Measurements from ENCODE around the gene CCNT1. TPM values are rescaled to one million over a fixed set of nuclear protein-coding genes. Genes with fewer than 3 reads are reported as not detected.

CCNT1 gene
- polyA plus RNA-seq, 2 of the 4 experiments (the other 2 are of a cell fraction) = 13.0 to 54.5 TPM

DNA sequence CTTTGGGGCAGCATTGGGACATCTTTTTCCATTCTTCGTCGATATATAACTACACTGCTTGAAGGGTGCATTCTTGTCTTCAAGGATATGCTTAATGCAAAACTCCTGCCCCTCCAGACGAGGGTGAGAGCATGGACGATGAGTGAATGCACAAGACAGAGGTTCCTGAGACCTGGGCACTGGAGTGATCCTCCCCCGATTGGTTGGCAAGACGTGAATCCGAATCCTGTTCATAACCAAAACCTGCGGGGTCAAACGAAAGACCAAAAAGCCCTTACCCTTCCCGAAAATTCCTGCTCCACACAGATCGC lies 35.2 kb downstream of the CCNT1 start:
- H3K4me3 ChIP-seq = peak overlapping the region; percentile 58
- peak; percentile 39 to 42 for DNase-seq (ENCODE audit: low read depth in 1 of 2, low spot score in 1 of 2)
- no peaks in the 10 kb centered on the region for H3K9me3 ChIP-seq
- H3K4me2 ChIP-seq = peak overlapping the region; percentile 90
- peaks cover 32% of the 10 kb centered on the region for H3K4me1 ChIP-seq
- peak overlapping the region; percentile 93 to 98 for H3K27ac ChIP-seq
- POLR2A ChIA-PET = interaction anchor here (1.3 to 1.6 kb wide), 3 partner anchors 9 to 10 kb away, joined by 5 to 10 read pairs (median 8); no protein-coding TSS in a partner anchor
- peak; percentile 18 to 21; a peak in 3 of 6 replicates for ATAC-seq
- 3% methylated on average over 11 of the region's 11 CpGs for WGBS (ENCODE audit: missing lambda C conversion rate)
- TF ChIP-seq CHD4 (IDR thresholded peaks at IDR 0.05; ENCODE audit: borderline replicate concordance) = no peak
- no peak for TF ChIP-seq KDM1A (IDR thresholded peaks at IDR 0.05; ENCODE audit: low read depth)
- no peak for TF ChIP-seq RNF2 (IDR thresholded peaks at IDR 0.05; ENCODE audit: borderline replicate concordance, low read depth)
- TF ChIP-seq PHF8 (IDR thresholded peaks at IDR 0.05; ENCODE audit: borderline replicate concordance, low read depth) = no peak
- TF ChIP-seq SMC3 (IDR thresholded peaks at IDR 0.05) = no peak
- TF ChIP-seq, protein P1, sequence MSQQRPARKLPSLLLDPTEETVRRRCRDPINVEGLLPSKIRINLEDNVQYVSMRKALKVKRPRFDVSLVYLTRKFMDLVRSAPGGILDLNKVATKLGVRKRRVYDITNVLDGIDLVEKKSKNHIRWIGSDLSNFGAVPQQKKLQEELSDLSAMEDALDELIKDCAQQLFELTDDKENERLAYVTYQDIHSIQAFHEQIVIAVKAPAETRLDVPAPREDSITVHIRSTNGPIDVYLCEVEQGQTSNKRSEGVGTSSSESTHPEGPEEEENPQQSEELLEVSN (IDR thresholded peaks at IDR 0.05; ENCODE audit: borderline replicate concordance, low read depth) = no peak
- TF ChIP-seq TFCP2L1 (CRISPR knock-in tag; IDR thresholded peaks at IDR 0.05) = no peak
- TF ChIP-seq MAFK (IDR thresholded peaks at IDR 0.05; ENCODE audit: partially characterized antibody) = no peak
- TF ChIP-seq, protein P2, sequence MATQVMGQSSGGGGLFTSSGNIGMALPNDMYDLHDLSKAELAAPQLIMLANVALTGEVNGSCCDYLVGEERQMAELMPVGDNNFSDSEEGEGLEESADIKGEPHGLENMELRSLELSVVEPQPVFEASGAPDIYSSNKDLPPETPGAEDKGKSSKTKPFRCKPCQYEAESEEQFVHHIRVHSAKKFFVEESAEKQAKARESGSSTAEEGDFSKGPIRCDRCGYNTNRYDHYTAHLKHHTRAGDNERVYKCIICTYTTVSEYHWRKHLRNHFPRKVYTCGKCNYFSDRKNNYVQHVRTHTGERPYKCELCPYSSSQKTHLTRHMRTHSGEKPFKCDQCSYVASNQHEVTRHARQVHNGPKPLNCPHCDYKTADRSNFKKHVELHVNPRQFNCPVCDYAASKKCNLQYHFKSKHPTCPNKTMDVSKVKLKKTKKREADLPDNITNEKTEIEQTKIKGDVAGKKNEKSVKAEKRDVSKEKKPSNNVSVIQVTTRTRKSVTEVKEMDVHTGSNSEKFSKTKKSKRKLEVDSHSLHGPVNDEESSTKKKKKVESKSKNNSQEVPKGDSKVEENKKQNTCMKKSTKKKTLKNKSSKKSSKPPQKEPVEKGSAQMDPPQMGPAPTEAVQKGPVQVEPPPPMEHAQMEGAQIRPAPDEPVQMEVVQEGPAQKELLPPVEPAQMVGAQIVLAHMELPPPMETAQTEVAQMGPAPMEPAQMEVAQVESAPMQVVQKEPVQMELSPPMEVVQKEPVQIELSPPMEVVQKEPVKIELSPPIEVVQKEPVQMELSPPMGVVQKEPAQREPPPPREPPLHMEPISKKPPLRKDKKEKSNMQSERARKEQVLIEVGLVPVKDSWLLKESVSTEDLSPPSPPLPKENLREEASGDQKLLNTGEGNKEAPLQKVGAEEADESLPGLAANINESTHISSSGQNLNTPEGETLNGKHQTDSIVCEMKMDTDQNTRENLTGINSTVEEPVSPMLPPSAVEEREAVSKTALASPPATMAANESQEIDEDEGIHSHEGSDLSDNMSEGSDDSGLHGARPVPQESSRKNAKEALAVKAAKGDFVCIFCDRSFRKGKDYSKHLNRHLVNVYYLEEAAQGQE (IDR thresholded peaks at IDR 0.05) = no peak
- TF ChIP-seq GATA3 (IDR thresholded peaks at IDR 0.05; ENCODE audit: borderline replicate concordance) = no peak
- TF ChIP-seq FOSL2 (IDR thresholded peaks at IDR 0.05) = no peak
- no peak for TF ChIP-seq FOSL2 (CRISPR knock-in tag; IDR thresholded peaks at IDR 0.05)
- CTCF ChIA-PET = interaction anchor here (0.6 kb wide), 1 partner anchor 187 kb away, joined by 3 read pairs; no protein-coding TSS in a partner anchor
- FAIRE-seq = no peak

DNA sequence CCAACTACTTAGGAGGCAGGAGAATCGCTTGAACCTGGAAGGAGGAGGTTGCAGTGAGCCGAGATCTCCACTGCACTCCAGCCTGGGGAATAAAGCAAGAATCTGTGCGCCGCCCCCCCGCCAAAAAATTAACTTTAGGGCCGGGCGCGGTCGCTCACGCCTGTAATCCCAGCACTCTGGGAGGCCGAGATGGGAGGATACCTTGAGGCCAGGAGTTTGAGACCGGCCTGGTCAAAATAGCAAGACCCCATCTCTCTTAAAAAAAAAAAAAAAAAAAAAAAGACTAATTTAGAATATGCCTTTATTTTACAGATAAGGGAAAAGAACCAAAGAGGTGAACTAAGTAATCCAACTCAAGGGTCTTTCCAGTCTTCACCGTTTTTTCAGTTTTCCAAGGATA lies 35.6 kb downstream of the CCNT1 start:
- no peak for DNase-seq (ENCODE audit: low read depth in 1 of 2, low spot score in 1 of 2)
- peak overlapping the region; percentile 58 for H3K4me3 ChIP-seq
- peak overlapping the region; percentile 93 to 98; a peak in 5 of 6 replicates for H3K27ac ChIP-seq
- CTCF ChIA-PET = no interaction called here
- H3K4me1 ChIP-seq = peaks cover 32% of the 10 kb centered on the region
- WGBS (ENCODE audit: missing lambda C conversion rate) = 76% methylated on average over 13 of the region's 13 CpGs
- POLR2A ChIA-PET = no interaction called here
- H3K4me2 ChIP-seq = peak overlapping the region; percentile 90
- no peak for ATAC-seq
- no peaks in the 10 kb centered on the region for H3K9me3 ChIP-seq
- FAIRE-seq = no peak
- TF ChIP-seq, protein P3, sequence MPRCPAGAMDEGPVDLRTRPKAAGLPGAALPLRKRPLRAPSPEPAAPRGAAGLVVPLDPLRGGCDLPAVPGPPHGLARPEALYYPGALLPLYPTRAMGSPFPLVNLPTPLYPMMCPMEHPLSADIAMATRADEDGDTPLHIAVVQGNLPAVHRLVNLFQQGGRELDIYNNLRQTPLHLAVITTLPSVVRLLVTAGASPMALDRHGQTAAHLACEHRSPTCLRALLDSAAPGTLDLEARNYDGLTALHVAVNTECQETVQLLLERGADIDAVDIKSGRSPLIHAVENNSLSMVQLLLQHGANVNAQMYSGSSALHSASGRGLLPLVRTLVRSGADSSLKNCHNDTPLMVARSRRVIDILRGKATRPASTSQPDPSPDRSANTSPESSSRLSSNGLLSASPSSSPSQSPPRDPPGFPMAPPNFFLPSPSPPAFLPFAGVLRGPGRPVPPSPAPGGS (IDR thresholded peaks at IDR 0.05) = no peak
- TF ChIP-seq NR3C1 (IDR thresholded peaks at IDR 0.05) = no peak
- TF ChIP-seq, protein P4, sequence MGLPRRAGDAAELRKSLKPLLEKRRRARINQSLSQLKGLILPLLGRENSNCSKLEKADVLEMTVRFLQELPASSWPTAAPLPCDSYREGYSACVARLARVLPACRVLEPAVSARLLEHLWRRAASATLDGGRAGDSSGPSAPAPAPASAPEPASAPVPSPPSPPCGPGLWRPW (IDR thresholded peaks at IDR 0.05) = no peak
- no peak for TF ChIP-seq ZFP36 (IDR thresholded peaks at IDR 0.05; ENCODE audit: borderline replicate concordance, partially characterized antibody)
- no peak for TF ChIP-seq CHD2 (IDR thresholded peaks at IDR 0.05; ENCODE audit: low read length, partially characterized antibody)

DNA sequence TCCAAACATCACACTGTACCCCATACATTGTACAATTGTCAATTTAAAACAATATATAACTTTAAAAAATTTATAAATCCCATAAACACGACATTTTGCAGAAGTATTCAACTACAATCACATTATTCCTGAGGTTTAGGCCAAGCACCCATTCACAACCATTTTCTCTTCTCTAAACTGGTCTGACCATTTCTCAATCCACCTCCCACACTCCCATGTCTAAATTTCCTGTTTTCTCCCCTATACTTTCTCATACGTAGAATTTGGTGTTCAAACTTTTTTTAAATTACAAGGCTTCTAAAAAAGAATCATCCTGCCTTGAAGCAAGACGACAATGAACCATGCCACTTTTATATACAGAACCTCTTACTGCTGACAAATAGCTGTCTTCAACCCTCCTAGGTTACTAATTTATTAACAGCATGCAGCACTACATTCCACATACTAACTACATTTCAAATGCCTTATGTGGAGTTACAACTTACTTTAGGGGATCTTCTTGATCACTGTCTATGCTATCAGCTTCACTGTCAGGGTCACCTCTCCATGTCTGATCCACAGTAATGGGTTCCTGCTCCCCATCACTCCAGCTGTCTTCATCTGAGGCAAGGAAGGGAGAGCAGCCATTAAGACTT lies 37.8 kb downstream of the CCNT1 start:
- no peak for DNase-seq (ENCODE audit: low read depth in 1 of 2, low spot score in 1 of 2)
- FAIRE-seq = no peak
- Histone ChIP-seq H3K4me2 (peak overlapping the region; percentile 90), H3K9me3 (no peaks in the 10 kb centered on the region), H3K27ac (no peak overlapping the region), H3K4me1 (peaks cover 32% of the 10 kb centered on the region), H3K4me3 (no peak overlapping the region)
- WGBS (ENCODE audit: missing lambda C conversion rate) = 60% methylated on average over 3 of the region's 3 CpGs
- ATAC-seq = no peak
- CTCF ChIA-PET = interaction anchor here (0.9 kb wide), 1 partner anchor 12 kb away, joined by 3 read pairs; no protein-coding TSS in a partner anchor
- POLR2A ChIA-PET = no interaction called here
- TF ChIP-seq, protein P5, sequence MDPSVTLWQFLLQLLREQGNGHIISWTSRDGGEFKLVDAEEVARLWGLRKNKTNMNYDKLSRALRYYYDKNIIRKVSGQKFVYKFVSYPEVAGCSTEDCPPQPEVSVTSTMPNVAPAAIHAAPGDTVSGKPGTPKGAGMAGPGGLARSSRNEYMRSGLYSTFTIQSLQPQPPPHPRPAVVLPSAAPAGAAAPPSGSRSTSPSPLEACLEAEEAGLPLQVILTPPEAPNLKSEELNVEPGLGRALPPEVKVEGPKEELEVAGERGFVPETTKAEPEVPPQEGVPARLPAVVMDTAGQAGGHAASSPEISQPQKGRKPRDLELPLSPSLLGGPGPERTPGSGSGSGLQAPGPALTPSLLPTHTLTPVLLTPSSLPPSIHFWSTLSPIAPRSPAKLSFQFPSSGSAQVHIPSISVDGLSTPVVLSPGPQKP (IDR thresholded peaks at IDR 0.05; ENCODE audit: low read depth, low read length) = no peak
- no peak for TF ChIP-seq ZSCAN20 (CRISPR knock-in tag; IDR thresholded peaks at IDR 0.05)
- no peak for TF ChIP-seq RCOR1 (IDR thresholded peaks at IDR 0.05; ENCODE audit: low read depth, low read length)
- TF ChIP-seq, protein P6, sequence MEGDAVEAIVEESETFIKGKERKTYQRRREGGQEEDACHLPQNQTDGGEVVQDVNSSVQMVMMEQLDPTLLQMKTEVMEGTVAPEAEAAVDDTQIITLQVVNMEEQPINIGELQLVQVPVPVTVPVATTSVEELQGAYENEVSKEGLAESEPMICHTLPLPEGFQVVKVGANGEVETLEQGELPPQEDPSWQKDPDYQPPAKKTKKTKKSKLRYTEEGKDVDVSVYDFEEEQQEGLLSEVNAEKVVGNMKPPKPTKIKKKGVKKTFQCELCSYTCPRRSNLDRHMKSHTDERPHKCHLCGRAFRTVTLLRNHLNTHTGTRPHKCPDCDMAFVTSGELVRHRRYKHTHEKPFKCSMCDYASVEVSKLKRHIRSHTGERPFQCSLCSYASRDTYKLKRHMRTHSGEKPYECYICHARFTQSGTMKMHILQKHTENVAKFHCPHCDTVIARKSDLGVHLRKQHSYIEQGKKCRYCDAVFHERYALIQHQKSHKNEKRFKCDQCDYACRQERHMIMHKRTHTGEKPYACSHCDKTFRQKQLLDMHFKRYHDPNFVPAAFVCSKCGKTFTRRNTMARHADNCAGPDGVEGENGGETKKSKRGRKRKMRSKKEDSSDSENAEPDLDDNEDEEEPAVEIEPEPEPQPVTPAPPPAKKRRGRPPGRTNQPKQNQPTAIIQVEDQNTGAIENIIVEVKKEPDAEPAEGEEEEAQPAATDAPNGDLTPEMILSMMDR (IDR thresholded peaks at IDR 0.05) = no peak
- no peak for TF ChIP-seq CHD4 (IDR thresholded peaks at IDR 0.05; ENCODE audit: borderline replicate concordance)
- no peak for TF ChIP-seq MYC (IDR thresholded peaks at IDR 0.05; ENCODE audit: borderline replicate concordance, low read length)
- no peak for TF ChIP-seq POLR2AphosphoS2 (conservative IDR thresholded peaks at IDR 0.05; ENCODE audit: low read length)
- no peak for TF ChIP-seq EP300 (IDR thresholded peaks at IDR 0.05)
- no peak for TF ChIP-seq FOSB (CRISPR knock-in tag; IDR thresholded peaks at IDR 0.05)
- no peak for TF ChIP-seq NPAS2 (CRISPR knock-in tag; IDR thresholded peaks at IDR 0.05; ENCODE audit: borderline replicate concordance)

Data from A549 (cell line).